GM19395 (cell line): ENCODE data around the gene TSHZ1.

Experiments used
- ATAC-seq: cut with Tn5 transposase; IDR thresholded peaks from one replicate; pipeline ENCODE4 v1.9.1; 2021; ENCODE audit warnings: mild to moderate bottlenecking, moderate library complexity; ENCODE audit not compliant: unreplicated experiment

Gene TSHZ1

GRCh38 chr18:75206452-75207309 is 3.9 kb upstream of the TSHZ1 start:
- ATAC-seq: no peak

- peak; percentile 7 for ATAC-seq
Observed at GRCh38 chr18:75207310-75208154, 3.1 kb upstream of the TSHZ1 start.

GRCh38 chr18:75208155-75208835 is 2.3 kb upstream of the TSHZ1 start:
- peak; percentile 7 for ATAC-seq

- ATAC-seq: peak; percentile 17
Observed at GRCh38 chr18:75208836-75209128, 1.8 kb upstream of the TSHZ1 start.

GRCh38 chr18:75209129-75209950 is 1.3 kb upstream of the TSHZ1 start, which contains the start of gene PTGR3:
PTGR3 (minus strand) TSS chr18:75209139; CDS start chr18:75209058, 81 bp downstream.
- ATAC-seq: peak; percentile 51

- no peak for ATAC-seq
Observed at GRCh38 chr18:75209951-75210258, 692 bp upstream of the TSHZ1 start.

- ATAC-seq: no peak
Observed at GRCh38 chr18:75211002-75211621, 515 bp downstream of the TSHZ1 start.

GRCh38 chr18:75211626-75211952 is 992 bp downstream of the TSHZ1 start:
- no peak for ATAC-seq

GRCh38 chr18:75211953-75212750 is 1.6 kb downstream of the TSHZ1 start:
- no peak for ATAC-seq

- no peak for ATAC-seq
Observed at GRCh38 chr18:75212751-75213090, 2.1 kb downstream of the TSHZ1 start.

- ATAC-seq: no peak
Observed at GRCh38 chr18:75213611-75214331, 3.2 kb downstream of the TSHZ1 start.

GRCh38 chr18:75214332-75214690 is 3.7 kb downstream of the TSHZ1 start:
- ATAC-seq: no peak

GRCh38 chr18:75214766-75215510 is 4.3 kb downstream of the TSHZ1 start:
- ATAC-seq: no peak

GRCh38 chr18:75215663-75216062 is 5.1 kb downstream of the TSHZ1 start:
- no peak for ATAC-seq

GRCh38 chr18:75216212-75216910 is 5.8 kb downstream of the TSHZ1 start:
- no peak for ATAC-seq

- no peak for ATAC-seq
Observed at GRCh38 chr18:75216911-75217689, 6.5 kb downstream of the TSHZ1 start.
